Fibroblast of the conjunctiva (primary cell): ENCODE results near the gene TLR10.
"Not testable (repeated sequence)": the region's sequence is repeated elsewhere in the genome, so short reads cannot be mapped to it uniquely, and the experiment has no call there.

ENCODE experiments used
- DNase-seq: peaks from one replicate; pipeline ENCODE4 v3.0.0-alpha.2; 2010; ENCODE audit warnings: low read depth

Gene TLR10

DNA sequence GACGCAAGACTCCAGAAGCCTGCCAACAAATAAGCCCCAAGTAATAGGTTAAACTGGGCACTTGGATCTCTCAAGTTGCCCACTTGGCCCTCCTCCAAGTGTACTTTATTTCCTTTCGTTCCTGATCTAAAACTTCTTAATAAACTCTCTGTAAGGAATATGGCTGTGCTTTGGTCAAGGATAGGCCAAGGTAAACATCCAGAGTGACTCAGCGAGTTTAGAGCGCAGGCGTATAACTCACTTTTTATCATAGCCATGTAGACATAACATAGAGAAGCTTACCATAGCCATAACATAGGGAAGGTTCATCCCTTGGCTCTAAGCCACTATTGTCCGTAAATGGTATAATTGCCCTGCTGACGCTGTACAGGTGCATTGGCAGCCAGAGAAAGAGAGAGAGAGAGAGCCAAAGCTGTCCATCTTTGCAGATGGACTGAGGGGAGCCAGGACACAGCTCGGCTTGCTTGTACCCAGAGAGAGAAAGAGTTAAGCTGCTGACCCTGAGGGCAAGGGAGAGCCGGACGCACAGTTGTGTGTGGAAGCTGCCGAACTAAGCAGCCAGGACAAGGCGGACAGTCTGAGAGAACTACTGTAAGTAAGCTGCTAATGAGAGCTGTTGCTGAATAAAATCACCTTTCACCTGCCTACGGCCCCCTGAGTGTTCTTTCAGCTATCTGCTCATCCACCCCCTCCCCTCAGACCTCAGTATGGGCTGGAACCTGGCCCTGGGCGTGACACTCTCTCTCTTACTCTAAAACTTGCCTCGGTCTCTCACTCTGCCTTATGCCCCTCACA is 20.0 kb upstream of the TLR10 start:
- no peak for DNase-seq

DNA sequence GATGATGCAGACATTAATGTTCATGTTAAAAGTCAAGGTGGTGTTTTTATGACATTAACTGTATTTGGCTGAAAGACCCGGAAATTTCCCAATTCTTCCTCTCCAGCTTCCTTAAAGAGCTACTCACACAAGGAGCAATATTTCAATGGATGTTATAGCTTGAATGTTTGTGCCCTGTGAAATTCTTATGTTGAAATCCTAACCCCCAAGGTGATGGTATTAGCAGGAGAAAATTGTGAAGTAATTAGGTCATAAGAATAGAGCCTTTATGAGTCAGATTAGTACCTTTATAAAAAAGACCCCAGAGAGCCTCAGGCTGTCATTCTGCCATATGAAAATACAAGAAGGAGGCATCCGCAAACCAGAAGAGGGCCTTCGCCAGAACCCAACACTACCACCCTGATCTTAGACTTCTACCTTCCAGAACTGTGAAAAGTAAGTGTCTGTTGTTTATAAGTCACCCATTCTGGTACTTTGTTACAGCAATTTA is 18.2 kb upstream of the TLR10 start:
- DNase-seq: no peak

DNA sequence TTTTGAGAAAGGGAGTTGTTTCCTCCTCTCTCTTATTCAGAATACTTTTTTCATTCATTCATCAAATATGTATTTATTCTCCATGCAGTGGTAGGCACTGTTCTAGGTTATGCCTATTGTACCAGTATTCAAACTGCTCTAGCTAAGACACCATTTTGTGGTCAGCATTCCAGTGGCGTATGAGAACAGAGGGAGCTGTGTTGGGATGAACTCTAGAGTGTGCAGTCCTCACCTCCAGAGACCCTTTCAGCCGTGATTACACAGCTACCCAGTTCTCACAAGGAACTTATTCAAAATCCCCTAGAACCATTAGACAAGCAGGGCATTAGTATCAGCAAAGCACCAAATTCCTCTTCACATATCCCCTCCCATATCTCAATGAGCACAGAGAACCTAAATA is 17.6 kb upstream of the TLR10 start:
- DNase-seq: no peak

DNA sequence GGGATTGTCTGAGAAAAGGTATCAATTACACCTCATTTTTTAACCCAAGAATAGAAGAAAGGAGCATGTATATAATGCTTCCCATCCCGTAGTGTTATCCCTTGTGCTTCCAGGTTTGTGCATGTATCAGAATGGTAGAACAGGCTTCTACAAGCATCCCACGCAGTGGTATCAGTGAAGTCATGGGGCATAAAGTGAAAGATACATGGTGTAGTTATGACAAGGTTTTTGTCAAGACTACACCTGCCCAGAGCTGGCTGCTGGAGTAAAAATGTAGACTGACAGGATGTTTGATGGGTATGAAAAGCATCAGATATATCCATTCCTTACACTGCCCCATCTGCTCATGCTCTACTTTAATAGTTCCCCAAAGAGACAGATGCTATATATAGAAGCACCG is 12.3 kb upstream of the TLR10 start:
- no peak for DNase-seq

DNA sequence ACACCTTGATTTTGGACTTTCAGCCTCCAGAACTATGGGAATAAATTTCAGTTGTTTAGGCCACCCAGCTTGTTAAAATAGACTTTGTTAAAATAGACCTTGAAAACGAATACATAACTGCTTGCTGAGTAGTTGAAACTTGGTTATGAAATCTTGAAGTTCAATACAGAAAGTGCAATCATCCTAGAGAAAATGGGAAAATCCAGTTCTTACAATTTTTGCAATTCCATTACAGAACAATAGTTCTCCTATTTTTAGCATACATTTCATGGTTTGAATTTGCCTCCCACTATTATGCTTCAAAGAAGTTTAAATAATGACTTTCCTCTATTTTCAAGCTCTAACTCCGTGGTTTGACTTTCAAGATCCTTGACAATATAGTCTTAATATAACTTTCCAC is 11.3 kb upstream of the TLR10 start:
- DNase-seq: no peak

DNA sequence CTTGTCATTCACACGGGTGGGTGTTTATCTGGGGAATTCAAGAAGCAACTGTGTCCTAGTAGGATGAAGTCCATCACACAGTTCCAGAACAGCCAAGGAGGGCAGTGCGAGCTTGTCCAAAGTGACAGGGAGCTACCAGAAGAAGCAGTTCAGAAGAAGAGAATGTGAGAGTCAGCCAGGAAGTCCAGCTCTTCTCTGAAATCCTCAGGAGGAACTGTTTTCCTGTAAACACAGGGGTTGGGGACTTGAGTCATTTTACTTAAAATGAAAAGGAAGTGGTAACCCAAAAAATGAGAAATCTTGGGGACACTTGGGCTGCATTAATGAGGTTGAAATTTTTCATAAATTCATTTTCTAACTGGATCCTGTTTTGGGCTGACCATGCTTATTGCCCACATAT is 8.2 kb upstream of the TLR10 start:
- no peak for DNase-seq

DNA sequence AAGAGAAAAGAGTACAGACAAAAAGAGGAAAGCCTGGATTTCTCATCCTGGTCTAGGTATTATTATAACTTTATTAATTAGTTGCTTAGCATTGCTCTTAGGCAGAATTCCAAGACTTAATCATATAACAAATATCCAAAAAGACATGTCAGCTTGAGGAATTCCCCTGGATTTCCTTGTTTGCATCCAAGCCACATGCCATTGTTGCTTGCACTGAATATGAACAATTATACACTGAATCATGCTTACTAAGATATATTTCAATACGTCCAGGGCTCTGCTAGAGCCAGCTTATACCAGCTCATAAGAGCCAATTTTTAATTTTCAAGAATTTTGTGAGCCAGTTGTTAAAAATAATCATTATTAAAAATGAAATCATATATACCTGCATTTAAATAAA is 5.5 kb upstream of the TLR10 start:
- no peak for DNase-seq

DNA sequence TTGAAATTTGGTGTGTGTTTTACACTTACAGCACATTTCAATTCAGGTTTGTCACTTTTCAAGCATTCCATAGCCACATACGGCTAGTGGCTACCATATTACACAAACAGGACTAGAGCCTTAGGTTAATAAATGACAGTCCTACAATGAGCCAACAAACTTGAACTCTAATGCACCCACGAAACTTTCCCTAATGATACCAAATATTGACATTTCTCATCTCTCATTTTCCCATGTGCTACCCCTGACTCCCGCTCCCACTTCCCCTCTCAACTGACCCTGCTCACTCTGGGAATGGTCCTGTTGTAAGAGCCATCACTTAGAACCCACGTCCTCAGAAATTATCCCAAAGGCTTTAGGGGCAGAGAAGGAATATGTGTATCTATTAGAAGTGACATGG is 4.9 kb upstream of the TLR10 start:
- no peak for DNase-seq

DNA sequence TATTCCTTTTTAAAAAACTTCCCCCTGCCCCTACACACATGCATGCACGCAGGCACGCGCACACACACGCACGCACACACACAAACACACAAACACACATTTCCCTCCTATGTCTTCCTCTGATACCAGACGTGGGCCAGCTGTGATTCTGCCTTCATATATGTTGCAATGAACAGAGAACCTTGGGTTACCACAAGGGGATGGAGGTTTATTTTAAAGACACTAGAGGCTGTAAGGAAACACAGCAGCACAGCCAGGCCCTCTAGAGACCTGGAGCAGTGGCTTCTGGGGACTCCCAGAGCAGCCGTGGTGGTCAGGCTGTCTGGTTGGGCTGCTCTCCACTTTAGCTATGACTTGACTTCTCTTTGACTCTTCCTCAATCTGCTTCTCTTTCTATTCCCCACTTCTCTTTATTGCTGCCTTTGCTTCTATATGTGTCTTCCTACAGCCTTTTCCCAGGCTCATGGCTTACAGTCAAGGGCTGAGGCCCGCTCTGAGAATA is 3.2 kb upstream of the TLR10 start:
- no peak for DNase-seq

DNA sequence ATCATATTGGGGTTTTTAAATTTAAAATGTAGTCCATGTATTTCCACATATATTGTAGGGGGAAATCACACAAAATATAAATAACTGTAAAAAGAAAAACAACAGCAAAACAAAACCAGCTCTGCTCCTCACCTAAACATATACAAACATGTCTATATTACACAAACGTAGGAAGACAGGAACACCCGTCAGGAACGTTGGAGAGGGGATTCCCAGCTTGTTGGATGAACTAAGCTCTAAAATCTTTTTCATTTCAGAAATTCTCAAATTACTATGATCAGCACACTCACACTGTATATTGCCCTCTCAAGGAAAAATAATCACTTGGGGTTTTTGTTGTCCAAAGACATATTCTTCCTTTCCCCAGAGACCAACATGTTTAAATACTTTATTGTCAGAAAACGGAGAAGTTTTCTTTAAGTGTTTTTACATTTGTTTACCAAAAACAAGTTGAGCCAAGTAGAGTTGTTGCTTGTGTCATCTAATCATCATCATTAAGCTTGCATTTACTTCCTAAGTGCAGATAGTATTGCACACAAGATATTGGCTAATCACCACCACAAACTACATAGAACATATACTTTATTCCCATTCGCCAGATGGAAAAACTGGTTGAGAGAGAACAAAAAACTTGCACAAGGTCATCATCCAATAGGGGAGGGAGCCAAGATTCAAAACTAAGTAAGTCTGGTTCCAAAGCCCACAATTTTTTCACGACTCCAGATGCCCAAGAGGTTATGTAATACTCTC is 2.4 kb upstream of the TLR10 start:
- DNase-seq: no peak

DNA sequence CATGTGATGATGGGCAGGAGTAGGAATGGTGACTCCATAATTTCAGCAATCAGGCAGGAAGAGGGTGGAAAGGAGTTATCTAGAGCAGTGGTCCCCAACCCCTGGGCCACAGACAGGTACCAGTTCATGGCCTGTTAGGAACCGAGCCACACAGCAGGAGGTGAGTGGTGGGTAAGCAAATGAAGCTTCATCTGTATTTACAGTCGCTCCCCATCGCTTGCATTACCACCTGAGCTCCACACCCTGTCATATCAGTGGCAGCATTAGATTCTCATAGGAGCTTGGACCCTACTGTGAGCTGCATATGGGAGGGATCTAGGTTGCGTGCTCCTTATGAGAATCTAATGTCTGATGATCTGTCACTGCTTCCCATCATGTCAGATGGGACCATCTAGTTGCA is 1.4 kb upstream of the TLR10 start:
- no peak for DNase-seq

DNA sequence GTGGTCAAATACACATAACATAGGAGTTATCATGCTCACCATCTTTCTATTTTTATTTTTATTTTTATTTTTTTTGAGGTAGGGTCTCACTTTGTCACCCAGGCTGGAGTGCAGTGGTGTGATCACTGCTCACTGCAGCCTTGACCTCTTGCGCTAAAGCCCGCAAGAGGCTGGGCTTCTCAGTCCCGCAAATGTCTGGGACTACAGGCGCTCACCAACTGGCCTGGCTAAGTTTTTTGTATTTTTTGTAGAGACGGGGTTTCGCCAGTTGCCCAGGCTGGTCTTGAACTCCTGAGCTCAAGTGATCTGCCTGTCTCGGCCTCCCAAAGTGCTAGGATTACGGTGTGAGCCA is 295 bp upstream of the TLR10 start:
- DNase-seq: no peak

DNA sequence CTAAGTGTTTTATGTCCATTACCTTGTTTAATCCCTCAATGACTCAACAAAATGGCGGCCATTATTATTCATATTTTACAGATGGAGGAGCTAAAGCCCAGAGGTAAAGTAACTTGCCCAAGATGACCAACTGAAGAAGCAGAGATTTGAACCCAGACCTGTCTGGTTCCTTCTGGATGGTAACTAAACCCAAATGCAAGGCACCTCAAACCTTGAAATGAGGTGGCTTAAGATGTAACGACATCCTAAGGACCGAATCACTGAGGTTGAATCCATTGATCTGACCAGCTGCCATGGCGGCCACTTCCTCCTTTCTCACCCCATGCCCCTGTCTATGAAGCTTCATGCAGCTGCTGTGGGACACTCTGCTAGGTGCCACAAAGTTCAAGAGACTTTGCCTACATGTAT is 932 bp downstream of the TLR10 start:
- DNase-seq: no peak

DNA sequence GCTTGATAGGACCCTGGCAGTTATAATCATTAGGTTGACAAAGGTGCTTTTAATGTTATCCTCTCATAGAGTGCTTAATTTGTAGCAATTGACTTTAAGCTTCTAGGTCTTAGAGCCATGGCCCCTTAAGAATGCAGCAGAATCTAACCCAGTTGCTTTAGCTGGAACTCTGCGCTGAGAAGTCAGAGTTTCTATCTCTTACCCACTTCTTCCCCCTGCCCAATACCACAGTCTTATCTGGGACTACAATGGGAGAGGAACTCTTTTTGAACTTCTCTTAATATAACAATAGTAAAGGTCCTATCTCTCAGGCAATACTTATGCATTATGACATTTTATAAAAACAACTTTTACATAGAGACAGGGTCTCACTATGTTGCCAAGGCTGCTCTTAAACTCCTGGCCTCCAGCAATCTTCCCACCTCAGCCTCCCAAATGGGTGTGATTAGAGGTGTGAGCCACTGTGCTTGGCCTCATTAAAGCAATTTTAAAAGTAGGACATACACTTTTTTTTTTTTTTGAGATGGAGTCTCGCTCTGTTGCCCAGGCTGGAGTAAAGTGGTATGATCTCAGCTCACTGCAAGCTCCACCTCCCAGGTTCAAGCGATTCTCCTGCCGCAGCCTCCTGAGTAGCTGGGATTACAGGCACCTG is 1.8 kb downstream of the TLR10 start:
- no peak for DNase-seq

DNA sequence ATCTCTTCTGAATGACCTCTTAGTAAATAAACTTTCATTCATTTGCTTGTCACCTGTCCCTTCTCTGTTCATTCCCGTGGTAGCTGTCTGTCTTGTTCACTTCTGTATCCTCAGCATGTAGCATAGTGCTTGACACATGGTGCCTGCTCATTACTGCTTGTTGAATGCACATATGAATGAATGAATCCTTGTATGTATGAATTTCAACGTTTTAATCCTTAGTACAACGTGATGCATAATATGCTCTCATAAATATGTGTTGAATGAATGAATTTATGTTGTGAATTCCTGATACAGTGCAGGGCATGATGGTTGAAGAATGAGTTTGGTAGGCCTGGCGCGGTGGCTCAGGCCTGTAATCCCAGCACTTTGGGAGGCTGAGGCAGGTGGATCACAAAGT is 3.0 kb downstream of the TLR10 start:
- no peak for DNase-seq

DNA sequence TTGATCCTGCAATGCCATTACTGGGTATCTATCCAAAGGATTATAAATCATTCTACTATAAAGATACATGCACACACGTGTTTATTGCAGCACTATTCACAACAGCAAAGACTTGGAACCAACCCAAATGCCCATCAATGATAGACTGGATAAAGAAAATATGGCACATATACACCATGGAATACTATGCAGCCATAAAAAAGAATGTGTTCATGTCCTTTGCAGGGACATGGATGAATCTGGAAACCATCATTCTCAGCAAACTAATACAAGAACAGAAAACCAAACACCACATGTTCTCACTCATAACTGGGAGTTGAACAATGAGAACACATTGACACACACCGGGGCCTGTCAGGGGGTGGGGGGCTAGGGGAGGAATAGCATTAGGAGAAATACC is 4.9 kb downstream of the TLR10 start:
- DNase-seq: not testable (repeated sequence)

DNA sequence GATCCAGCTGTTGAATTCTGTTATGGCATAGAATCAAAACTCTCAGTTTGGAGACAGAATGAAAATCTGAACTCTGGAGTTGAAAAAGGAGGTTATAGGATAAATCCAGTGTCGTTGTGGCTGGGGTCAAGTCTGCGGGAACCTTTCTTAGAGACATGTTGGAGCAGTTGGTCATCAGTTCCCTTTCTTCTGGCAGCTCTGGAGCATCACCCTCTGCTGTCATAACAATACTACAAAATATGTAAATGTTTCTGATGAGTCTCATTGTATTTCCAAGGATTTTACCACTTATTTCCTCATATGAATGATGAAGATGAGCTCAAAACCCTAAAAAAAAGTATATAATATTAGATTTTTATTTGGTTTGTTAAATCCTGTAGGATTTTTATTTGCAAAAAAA is 7.5 kb downstream of the TLR10 start:
- DNase-seq: no peak

DNA sequence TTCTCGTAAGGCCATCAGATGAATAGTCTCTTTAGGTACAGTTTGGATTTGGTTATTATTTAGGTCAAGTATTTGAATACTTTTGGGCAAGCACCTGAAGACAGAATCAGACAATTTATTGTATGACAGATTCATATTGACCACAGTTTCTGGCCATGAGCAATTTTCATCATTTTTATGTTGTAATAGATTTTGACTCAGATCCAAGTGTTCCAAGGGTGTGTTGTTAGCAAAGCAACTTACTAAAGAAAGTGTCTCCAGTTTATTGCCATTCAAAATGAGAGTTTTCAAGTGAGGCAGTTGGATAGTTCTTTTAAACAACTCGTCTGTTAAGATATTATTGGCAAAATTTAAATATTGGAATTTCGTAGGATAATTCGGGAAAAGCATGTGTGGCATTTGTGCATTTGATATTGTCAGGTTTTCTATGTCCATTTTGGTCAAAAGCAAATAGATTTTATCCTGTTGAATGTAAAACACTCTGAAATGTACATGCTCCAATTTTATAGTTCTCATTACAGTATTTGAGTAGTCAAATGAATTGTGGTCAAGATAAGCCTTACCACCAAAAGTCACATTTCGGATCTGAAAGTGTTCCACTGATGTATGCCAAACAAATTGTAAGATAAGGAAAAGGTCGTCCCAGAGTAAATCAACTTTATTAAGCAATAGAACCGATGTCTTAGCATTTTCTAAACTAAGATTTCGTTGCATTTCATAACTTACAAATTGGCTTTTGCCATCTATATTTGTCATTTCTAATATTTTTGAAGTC is 8.4 kb downstream of the TLR10 start:
- no peak for DNase-seq

DNA sequence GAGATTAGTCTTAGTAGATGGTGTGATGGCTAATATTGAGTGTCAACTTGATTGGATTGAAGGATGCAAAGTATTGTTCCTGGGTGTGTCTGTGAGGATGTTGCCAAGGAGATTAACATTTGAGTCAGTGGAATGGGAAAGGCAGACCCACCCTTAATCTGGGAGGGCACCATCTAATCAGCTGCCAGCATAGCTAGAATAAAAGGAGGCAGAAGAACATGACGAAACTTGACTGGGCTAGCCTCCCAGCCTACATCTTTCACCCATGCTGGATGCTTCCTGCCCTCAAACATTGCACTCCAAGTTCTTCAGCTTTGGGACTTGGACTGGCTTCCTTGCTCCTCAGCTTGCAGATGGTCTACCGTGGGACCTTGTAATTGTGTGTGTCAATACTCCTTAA is 12.5 kb downstream of the TLR10 start:
- not testable (repeated sequence) for DNase-seq

DNA sequence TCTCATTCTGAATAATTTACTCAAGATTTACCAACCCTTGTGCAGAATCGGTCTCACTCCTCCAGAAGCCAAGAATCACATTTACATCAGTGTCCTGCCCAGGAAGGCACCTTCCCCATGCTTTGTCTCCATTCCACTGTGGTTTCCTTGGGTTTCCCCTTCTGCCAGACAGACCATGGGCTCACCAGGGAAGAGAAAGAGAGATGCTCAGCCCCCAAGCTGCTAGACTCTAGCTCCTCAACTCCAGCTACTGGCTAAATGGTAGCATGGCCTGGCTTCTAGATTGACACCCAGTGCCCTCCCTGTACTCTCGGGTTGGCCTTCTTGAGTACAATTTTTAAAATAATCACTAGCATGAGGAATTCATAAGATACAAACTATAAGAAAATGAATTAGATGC is 12.9 kb downstream of the TLR10 start:
- DNase-seq: no peak

DNA sequence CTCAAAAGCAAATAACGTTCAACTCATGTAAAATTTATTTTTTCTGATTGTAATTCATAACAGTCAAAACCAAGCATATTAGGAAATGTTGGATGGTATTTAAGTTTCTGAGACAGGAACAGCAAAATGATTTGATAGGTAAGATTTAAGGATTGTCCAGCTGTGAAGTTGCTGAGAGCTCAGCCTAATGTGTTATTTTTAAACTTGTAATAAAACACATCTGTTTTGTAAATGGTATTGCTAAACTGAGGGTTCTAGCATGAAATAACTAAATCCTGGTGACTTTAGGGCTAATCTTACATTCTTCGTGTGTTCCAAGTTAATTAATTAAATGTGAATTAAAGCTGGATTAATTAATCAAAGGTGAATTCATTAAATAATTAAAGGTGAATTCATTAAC is 13.3 kb downstream of the TLR10 start:
- no peak for DNase-seq

DNA sequence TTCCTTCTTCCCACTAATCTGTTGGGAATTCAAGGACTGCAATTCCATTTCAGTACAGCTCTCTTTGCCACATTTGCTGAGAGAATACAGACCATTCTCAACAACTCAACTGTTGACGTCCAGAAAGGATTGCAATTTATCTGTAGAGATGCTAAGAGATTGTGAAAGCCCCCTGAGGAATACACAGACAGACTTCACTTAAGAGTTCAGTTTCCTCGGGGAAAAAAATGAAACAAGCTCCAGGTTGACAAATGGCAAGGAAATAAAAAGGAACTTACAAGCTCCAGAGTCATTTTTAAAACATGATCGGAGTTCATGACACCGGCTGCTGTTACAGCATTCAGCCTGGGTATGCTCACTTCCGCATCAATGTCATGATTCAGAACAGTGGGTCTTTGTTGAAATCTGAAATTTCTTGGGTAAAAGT is 13.8 kb downstream of the TLR10 start:
- DNase-seq: no peak
